ENCODE results near the gene RFX6.
"Not testable (repeated sequence)": the region's sequence is repeated elsewhere in the genome, so short reads cannot be mapped to it uniquely, and the experiment has no call there.

RFX6 gene, protein sequence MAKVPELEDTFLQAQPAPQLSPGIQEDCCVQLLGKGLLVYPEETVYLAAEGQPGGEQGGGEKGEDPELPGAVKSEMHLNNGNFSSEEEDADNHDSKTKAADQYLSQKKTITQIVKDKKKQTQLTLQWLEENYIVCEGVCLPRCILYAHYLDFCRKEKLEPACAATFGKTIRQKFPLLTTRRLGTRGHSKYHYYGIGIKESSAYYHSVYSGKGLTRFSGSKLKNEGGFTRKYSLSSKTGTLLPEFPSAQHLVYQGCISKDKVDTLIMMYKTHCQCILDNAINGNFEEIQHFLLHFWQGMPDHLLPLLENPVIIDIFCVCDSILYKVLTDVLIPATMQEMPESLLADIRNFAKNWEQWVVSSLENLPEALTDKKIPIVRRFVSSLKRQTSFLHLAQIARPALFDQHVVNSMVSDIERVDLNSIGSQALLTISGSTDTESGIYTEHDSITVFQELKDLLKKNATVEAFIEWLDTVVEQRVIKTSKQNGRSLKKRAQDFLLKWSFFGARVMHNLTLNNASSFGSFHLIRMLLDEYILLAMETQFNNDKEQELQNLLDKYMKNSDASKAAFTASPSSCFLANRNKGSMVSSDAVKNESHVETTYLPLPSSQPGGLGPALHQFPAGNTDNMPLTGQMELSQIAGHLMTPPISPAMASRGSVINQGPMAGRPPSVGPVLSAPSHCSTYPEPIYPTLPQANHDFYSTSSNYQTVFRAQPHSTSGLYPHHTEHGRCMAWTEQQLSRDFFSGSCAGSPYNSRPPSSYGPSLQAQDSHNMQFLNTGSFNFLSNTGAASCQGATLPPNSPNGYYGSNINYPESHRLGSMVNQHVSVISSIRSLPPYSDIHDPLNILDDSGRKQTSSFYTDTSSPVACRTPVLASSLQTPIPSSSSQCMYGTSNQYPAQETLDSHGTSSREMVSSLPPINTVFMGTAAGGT

DNA sequence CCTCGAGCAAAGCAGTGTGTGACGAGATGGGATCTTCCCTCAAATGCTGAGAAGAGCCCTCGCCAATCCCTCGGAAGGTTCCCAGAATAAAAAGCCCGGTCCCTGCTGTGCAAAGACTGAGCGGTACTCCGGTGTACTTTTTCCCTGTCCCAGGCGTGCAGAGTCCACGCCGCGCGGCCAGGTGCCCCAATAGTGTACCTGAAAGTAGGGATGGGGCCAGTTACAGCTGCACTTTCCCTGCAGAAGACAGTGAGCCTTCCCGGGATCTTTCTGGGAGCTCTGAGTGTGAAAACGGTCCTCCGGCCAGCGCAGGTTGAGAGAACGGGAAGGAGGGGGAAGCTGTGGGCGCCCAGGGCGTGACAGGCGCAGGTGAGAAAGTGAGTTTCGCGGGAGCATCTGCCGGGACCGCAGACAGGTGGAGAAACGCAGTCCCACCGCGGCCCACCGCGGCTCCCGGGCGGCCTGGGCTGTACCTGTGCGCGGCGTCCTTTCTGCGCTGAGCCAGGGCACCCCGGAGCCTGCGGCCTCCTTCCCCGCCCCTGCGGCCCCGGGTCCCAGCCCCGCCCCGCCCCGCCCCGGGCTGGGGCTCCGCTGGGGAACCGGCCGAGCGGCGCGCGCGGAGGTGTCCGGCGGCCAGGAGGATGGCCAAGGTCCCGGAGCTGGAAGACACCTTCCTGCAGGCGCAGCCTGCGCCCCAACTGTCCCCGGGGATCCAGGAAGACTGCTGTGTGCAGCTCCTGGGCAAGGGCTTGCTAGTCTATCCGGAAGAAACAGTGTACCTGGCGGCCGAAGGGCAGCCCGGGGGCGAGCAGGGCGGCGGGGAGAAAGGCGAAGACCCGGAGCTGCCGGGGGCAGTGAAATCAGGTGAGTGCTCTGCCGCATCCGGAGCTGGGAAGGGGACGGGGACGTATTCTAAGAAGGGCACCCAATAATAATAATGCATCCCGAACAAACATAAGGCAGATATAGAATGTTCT lies at the start of gene RFX6:
TSS of gene RFX6 (plus strand) at position 608 of the 977 bp plus-strand sequence. CDS start at position 642, 34 bp downstream.
- peak; percentile 3 for DNase-seq (ENCODE audit: extremely low read depth, insufficient read length)
- H3K36me3 ChIP-seq (ENCODE audit: control insufficient read depth, insufficient read depth, low read length) = no peaks in the 10 kb centered on the region
- peaks cover 1% of the 10 kb centered on the region; the same call in 1 of the 2 replicates for H3K27me3 ChIP-seq (replicated peaks; ENCODE audit: control insufficient read depth, insufficient read depth, low read length)
- H3K4me3 ChIP-seq (replicated peaks; ENCODE audit: low read depth, low read length) = no peak within 1 kb of the TSS
- TF ChIP-seq, protein P1, sequence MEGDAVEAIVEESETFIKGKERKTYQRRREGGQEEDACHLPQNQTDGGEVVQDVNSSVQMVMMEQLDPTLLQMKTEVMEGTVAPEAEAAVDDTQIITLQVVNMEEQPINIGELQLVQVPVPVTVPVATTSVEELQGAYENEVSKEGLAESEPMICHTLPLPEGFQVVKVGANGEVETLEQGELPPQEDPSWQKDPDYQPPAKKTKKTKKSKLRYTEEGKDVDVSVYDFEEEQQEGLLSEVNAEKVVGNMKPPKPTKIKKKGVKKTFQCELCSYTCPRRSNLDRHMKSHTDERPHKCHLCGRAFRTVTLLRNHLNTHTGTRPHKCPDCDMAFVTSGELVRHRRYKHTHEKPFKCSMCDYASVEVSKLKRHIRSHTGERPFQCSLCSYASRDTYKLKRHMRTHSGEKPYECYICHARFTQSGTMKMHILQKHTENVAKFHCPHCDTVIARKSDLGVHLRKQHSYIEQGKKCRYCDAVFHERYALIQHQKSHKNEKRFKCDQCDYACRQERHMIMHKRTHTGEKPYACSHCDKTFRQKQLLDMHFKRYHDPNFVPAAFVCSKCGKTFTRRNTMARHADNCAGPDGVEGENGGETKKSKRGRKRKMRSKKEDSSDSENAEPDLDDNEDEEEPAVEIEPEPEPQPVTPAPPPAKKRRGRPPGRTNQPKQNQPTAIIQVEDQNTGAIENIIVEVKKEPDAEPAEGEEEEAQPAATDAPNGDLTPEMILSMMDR (IDR thresholded peaks at IDR 0.05; ENCODE audit: insufficient read depth, low read length, poor library complexity, severe bottlenecking) = no peak

DNA sequence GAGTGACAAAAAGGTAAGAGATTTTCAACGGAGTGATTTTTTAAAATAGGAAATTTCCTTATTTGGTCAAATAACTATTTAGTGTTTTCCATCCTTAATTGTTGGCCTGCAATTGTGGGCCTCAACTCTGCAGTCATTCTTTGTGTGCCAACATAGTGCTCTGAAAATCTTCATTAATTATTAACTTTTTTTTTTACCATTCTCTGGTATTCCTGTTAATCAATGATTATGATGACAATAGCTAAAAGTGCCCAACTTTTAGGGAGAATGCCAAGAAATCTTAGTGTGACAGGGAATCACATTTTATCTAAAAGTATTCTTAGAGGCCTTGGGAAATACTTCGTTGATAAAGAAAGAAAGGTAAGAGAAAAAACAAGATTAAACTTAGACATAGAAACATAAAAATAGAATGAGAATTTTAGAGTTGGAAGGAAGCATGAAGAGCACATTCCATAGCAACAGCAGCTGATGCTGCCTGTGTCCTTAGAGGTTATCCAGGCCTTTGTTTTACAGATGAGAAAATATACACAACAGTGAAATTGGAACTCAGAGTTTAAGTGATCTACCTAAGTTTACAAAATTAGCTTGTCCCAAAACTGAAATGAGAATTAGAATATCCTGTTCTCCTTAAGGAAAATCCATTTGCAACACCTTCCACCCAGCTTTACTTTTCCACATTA lies 49.3 kb upstream of the RFX6 start:
- Histone ChIP-seq H3K4me3 (replicated peaks; ENCODE audit: low read depth, low read length) (no peak overlapping the region), H3K27me3 (replicated peaks; ENCODE audit: control insufficient read depth, insufficient read depth, low read length) (no peaks in the 10 kb centered on the region), H3K36me3 (ENCODE audit: control insufficient read depth, insufficient read depth, low read length) (no peaks in the 10 kb centered on the region)
- TF ChIP-seq, protein P1 (IDR thresholded peaks at IDR 0.05; ENCODE audit: insufficient read depth, low read length, poor library complexity, severe bottlenecking) = no peak
- DNase-seq (ENCODE audit: extremely low read depth, insufficient read length) = no peak

DNA sequence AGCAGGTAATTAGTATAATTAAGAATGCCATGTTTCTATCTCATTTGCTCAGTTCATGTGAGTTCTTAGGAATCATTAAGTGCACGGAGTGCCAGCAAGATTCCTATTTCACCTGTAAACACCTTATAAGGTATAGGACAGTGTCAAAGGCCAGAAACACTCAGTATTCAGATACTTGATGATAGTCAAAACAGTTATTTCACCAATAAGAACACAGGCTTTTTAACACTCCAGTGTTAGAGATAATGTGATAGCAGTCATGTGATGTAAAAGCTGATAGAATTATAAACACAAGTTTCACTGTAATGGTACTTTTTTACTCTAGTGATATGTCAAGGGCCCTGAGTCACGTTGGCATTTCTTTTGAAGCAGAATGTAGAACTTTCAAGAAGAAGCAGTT lies 48.1 kb upstream of the RFX6 start, which contains the start of gene GPRC6A:
TSS of gene GPRC6A (minus strand) at position 101 of the 400 bp plus-strand sequence. CDS start at position 31, 70 bp downstream.
- Histone ChIP-seq H3K27me3 (replicated peaks; ENCODE audit: control insufficient read depth, insufficient read depth, low read length) (no peaks in the 10 kb centered on the region), H3K4me3 (replicated peaks; ENCODE audit: low read depth, low read length) (no peak within 1 kb of the TSS), H3K36me3 (ENCODE audit: control insufficient read depth, insufficient read depth, low read length) (no peaks in the 10 kb centered on the region)
- DNase-seq (ENCODE audit: extremely low read depth, insufficient read length) = no peak
- TF ChIP-seq, protein P1 (IDR thresholded peaks at IDR 0.05; ENCODE audit: insufficient read depth, low read length, poor library complexity, severe bottlenecking) = no peak

DNA sequence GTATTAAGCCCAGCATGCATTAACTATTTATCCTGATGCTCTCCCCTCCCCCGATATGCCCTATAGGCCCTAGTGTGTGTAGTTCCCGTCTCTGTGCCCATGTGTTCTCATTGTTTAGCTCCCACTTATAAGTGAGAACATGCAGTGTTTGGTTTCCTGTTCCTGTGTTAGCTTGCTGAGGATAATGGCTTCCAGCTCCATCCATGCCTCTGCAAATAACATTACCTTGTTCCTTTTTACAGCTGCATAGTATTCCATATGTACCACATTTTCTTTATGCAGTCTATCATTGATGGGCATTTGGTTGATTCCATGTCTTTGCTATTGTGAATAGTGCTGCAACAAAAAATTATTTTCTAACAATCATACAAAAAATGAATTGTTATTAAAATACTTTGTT lies 42.5 kb upstream of the RFX6 start:
- not testable (repeated sequence) for DNase-seq (ENCODE audit: extremely low read depth, insufficient read length); H3K36me3 ChIP-seq (ENCODE audit: control insufficient read depth, insufficient read depth, low read length); H3K27me3 ChIP-seq (replicated peaks; ENCODE audit: control insufficient read depth, insufficient read depth, low read length); H3K4me3 ChIP-seq (replicated peaks; ENCODE audit: low read depth, low read length)

DNA sequence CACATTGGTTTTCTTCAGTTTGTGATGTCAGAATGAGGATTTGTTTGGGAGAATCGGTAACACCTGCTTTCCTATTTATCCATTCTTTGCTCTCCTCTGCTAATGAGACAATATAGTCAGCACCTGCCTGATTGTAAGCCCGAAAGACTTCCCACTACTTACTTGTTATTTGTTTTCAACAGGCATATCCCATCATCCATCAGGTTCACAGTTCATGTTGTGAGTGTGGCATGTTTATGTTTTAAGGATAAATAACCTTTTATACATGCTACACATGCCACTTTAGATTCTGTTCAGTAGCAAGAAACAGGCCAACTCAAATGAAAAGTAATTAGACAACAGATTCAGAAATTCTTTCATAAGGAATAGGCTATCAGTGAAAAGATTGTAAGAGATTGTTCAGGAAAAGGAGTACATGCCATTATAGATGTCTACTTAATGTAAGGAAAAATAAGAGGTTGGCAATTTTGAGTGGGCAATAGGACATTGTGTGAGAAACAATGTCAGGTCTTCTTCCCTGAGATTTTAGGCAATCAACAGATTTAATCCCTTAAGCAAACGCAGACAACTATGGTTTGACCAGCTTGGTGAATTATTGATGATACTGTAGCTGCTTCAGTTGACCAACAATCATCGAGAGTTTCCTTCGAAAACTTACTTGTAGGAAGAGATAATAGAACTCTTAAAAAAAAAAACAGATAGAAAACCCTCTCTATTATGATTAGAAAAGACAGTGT lies 40.3 kb upstream of the RFX6 start:
- Histone ChIP-seq H3K36me3 (ENCODE audit: control insufficient read depth, insufficient read depth, low read length) (no peaks in the 10 kb centered on the region), H3K27me3 (replicated peaks; ENCODE audit: control insufficient read depth, insufficient read depth, low read length) (no peaks in the 10 kb centered on the region), H3K4me3 (replicated peaks; ENCODE audit: low read depth, low read length) (no peak overlapping the region)
- TF ChIP-seq, protein P1 (IDR thresholded peaks at IDR 0.05; ENCODE audit: insufficient read depth, low read length, poor library complexity, severe bottlenecking) = no peak
- DNase-seq (ENCODE audit: extremely low read depth, insufficient read length) = no peak

Data from GM06990 (cell line).